H9 (cell line): Measurements from ENCODE around the gene C19orf85. TPM values are rescaled to one million over a fixed set of nuclear protein-coding genes. Genes with fewer than 3 reads are reported as not detected.

ENCODE experiments used
- DNase-seq: peaks from one replicate; pipeline ENCODE4 v3.0.0-alpha.2; 2017
- H2AFZ ChIP-seq: one replicate; pipeline ENCODE4 v1.6.1; 2013; ENCODE audit warnings: mild to moderate bottlenecking, low read length, control low read depth, moderate library complexity
- H2AK5ac ChIP-seq: 2 replicates; pipeline ENCODE4 v1.6.1; 2013; ENCODE audit warnings: low read length, control low read depth, mixed read lengths; ENCODE audit not compliant: insufficient read length
- H2BK120ac ChIP-seq: one replicate; pipeline ENCODE4 v1.6.1; 2013; ENCODE audit warnings: low read depth, mild to moderate bottlenecking, low read length, control low read depth, inconsistent platforms; ENCODE audit not compliant: poor library complexity, severe bottlenecking
- H2BK12ac ChIP-seq: 2 replicates; pipeline ENCODE4 v1.6.1; 2013; ENCODE audit warnings: low read length, control low read depth, mixed read lengths, low read depth; ENCODE audit not compliant: insufficient read length
- H2BK15ac ChIP-seq: 2 replicates; pipeline ENCODE4 v1.6.1; 2013; ENCODE audit warnings: low read depth, low read length, control low read depth
- H2BK20ac ChIP-seq: one replicate; pipeline ENCODE4 v1.6.1; 2013; ENCODE audit warnings: low read depth, mild to moderate bottlenecking, low read length, control low read depth, inconsistent platforms; ENCODE audit not compliant: poor library complexity, severe bottlenecking
- H2BK5ac ChIP-seq: 2 replicates; pipeline ENCODE4 v1.6.1; 2013; ENCODE audit warnings: low read length, control low read depth, mixed read lengths; ENCODE audit not compliant: insufficient read length
- H3K14ac ChIP-seq: 2 replicates; pipeline ENCODE4 v1.6.1; 2013; ENCODE audit warnings: low read length, control low read depth; ENCODE audit not compliant: insufficient read depth
- H3K18ac ChIP-seq: 2 replicates; pipeline ENCODE4 v1.6.1; 2013; ENCODE audit warnings: low read depth, mild to moderate bottlenecking, mixed read lengths, low read length, control low read depth; ENCODE audit not compliant: insufficient read length
- H3K23ac ChIP-seq: 2 replicates; pipeline ENCODE4 v1.6.1; 2013; ENCODE audit warnings: low read length, control low read depth, mixed read lengths, low read depth; ENCODE audit not compliant: insufficient read length
- H3K23me2 ChIP-seq: 2 replicates; pipeline ENCODE4 v1.6.1; 2013; ENCODE audit warnings: low read depth, mild to moderate bottlenecking, mixed read lengths, low read length, control low read depth; ENCODE audit not compliant: insufficient read length, poor library complexity, severe bottlenecking
- H3K27ac ChIP-seq: 2 replicates; pipeline ENCODE4 v1.5.1; 2013; ENCODE audit warnings: low read length, control low read depth, mixed read lengths, low read depth; ENCODE audit not compliant: insufficient read length
- H3K27me3 ChIP-seq: 2 replicates; pipeline ENCODE4 v1.6.1; 2013; ENCODE audit warnings: low read length, control low read depth, inconsistent platforms; ENCODE audit not compliant: insufficient read depth
- H3K4ac ChIP-seq: 2 replicates; pipeline ENCODE4 v1.6.1; 2013; ENCODE audit warnings: low read depth, mild to moderate bottlenecking, control low read depth, inconsistent platforms, low read length, moderate library complexity
- H3K4me1 ChIP-seq: 2 replicates; pipeline ENCODE4 v1.6.1; 2013; ENCODE audit warnings: low read length, control low read depth, inconsistent platforms; ENCODE audit not compliant: insufficient read depth
- H3K4me2 ChIP-seq: 2 replicates; pipeline ENCODE4 v1.6.1; 2013; ENCODE audit warnings: low read length, control low read depth, mixed read lengths; ENCODE audit not compliant: insufficient read length, insufficient read depth
- H3K56ac ChIP-seq: 2 replicates; pipeline ENCODE4 v1.6.1; 2013; ENCODE audit warnings: low read depth, mild to moderate bottlenecking, mixed read lengths, low read length, control low read depth; ENCODE audit not compliant: insufficient read length
- H3K79me1 ChIP-seq: 2 replicates; pipeline ENCODE4 v1.6.1; 2013; ENCODE audit warnings: low read depth, mild to moderate bottlenecking, moderate library complexity, low read length, control low read depth, inconsistent platforms; ENCODE audit not compliant: insufficient read depth, poor library complexity, severe bottlenecking
- H3K79me2 ChIP-seq: 2 replicates; pipeline ENCODE4 v1.6.1; 2013; ENCODE audit warnings: low read length, control low read depth, inconsistent platforms; ENCODE audit not compliant: insufficient read depth
- H3K9ac ChIP-seq: 2 replicates; pipeline ENCODE4 v1.6.1; 2013; ENCODE audit warnings: low read length, control low read depth, mixed read lengths; ENCODE audit not compliant: insufficient read length; ENCODE audit errors: extremely low read depth
- H3K9me3 ChIP-seq: one replicate; pipeline ENCODE4 v1.6.1; 2013; ENCODE audit warnings: low read depth, low read length, inconsistent platforms; ENCODE audit not compliant: control insufficient read depth
- H3T11ph ChIP-seq: one replicate; pipeline ENCODE4 v1.6.1; 2013; ENCODE audit warnings: mild to moderate bottlenecking, low read length, control low read depth, inconsistent platforms
- H4K20me1 ChIP-seq: one replicate; pipeline ENCODE4 v1.6.1; 2013; ENCODE audit not compliant: control insufficient read depth, insufficient read length, insufficient read depth
- H4K5ac ChIP-seq: 2 replicates; pipeline ENCODE4 v1.6.1; 2013; ENCODE audit warnings: low read depth, mild to moderate bottlenecking, mixed read lengths, low read length, control low read depth; ENCODE audit not compliant: insufficient read length
- H4K8ac ChIP-seq: replicated peaks from 2 replicates; pipeline ENCODE4 v1.6.1; 2013; ENCODE audit warnings: low read length, control low read depth, mixed read lengths, low read depth; ENCODE audit not compliant: insufficient read length
- H4K91ac ChIP-seq: 2 replicates; pipeline ENCODE4 v1.6.1; 2013; ENCODE audit warnings: low read depth, mild to moderate bottlenecking, moderate library complexity, mixed read lengths, low read length, control low read depth; ENCODE audit not compliant: insufficient read length
- H3K27ac Mint-ChIP-seq, 3 experiments: 2 replicates in 2 of 3; 3 replicates in 1 of 3; pipeline ENCODE4 v1.8.0; 2020 to 2021; ENCODE audit warnings: mixed read lengths in 3 of 3, mild to moderate bottlenecking in 1 of 3, moderate library complexity in 1 of 3
- H3K27me3 Mint-ChIP-seq: 2 replicates; pipeline ENCODE4 v1.8.0; 2021; ENCODE audit warnings: low read depth, mild to moderate bottlenecking, moderate library complexity, mixed read lengths
- H3K36me3 Mint-ChIP-seq, 3 experiments: 2 replicates in 2 of 3; 3 replicates in 1 of 3; pipeline ENCODE4 v1.8.0; 2020 to 2021; ENCODE audit warnings: low read depth in 3 of 3, mixed read lengths in 3 of 3; ENCODE audit not compliant: insufficient read depth in 1 of 3
- H3K4me1 Mint-ChIP-seq, 2 experiments: 2 replicates each; pipeline ENCODE4 v1.8.0; 2020; ENCODE audit warnings: mixed read lengths in 2 of 2
- H3K4me3 Mint-ChIP-seq, 2 experiments: 2 replicates in 1 of 2; 3 replicates in 1 of 2; pipeline ENCODE4 v1.8.0; 2020 to 2021; ENCODE audit warnings: mild to moderate bottlenecking in 2 of 2, mixed read lengths in 2 of 2, moderate library complexity in 1 of 2
- H3K9me3 Mint-ChIP-seq, 2 experiments: 2 replicates in 1 of 2; 3 replicates in 1 of 2; pipeline ENCODE4 v1.8.0; 2020; ENCODE audit warnings: mild to moderate bottlenecking in 2 of 2, mixed read lengths in 2 of 2, moderate library complexity in 1 of 2
- CTCF ChIP-seq: fragments of 200-600 bp; sonication (generic); conservative IDR thresholded peaks from 3 replicates; pipeline ENCODE4 v1.8.0; 2021; ENCODE audit warnings: antibody characterized with exemption, mild to moderate bottlenecking
- WGBS: extraction: QIAGEN DNeasy Blood & Tissue Kit; methylation state at CpG from one replicate; pipeline ENCODE4 v1.1.7; 2013; ENCODE audit warnings: missing lambda C conversion rate, low lambda C conversion rate, mixed read lengths; ENCODE audit not compliant: insufficient read length; ENCODE audit errors: extremely low coverage; 5-methylcytosine and 5-hydroxymethylcytosine counted together
- total RNA-seq: library from RNA; stranded (reverse); gene quantifications from 2 replicates; pipeline ENCODE4 v1.2.1, GENCODE V29; 2021

Gene C19orf85
- total RNA-seq, 1 experiment from 2014 or later = 1.2 TPM

GRCh38 chr19:55508120-55508519, 43.6 kb upstream of the C19orf85 start:
- Histone ChIP-seq H2BK5ac (no peak overlapping the region), H3K56ac (no peak overlapping the region), H3K18ac (no peak overlapping the region), H3K9ac (no peak overlapping the region), H3K9me3 (no peaks in the 10 kb centered on the region), H3K23ac (no peak overlapping the region), H4K8ac (no peak overlapping the region), H4K91ac (no peak overlapping the region), H3K14ac (no peak overlapping the region), H2BK20ac (no peak overlapping the region), H3K23me2 (no peaks in the 10 kb centered on the region), H2BK12ac (no peak overlapping the region), H3K27ac (no peak overlapping the region), H4K20me1 (no peaks in the 10 kb centered on the region), H3K79me2 (no peaks in the 10 kb centered on the region), H2BK120ac (no peak overlapping the region), H4K5ac (no peak overlapping the region), H3K4ac (no peak overlapping the region), H3K4me2 (no peak overlapping the region), H2BK15ac (no peak overlapping the region), H3T11ph (no peak overlapping the region), H3K79me1 (no peaks in the 10 kb centered on the region), H2AFZ (no peak overlapping the region), H3K4me1 (no peaks in the 10 kb centered on the region), H2AK5ac (no peak overlapping the region), H3K27me3 (peaks cover 3% of the 10 kb centered on the region)
- WGBS = no CpG with 5 or more reads among the region's 10 CpGs
- peaks cover 6 to 9% of the 10 kb centered on the region in 2 experiments for H3K9me3 Mint-ChIP-seq
- H3K27ac Mint-ChIP-seq = no peak overlapping the region
- no peak overlapping the region for H3K4me3 Mint-ChIP-seq
- no peak for TF ChIP-seq CTCF
- H3K36me3 Mint-ChIP-seq = peaks cover 3 to 6% (median 5%) of the 10 kb centered on the region in 3 experiments
- H3K4me1 Mint-ChIP-seq = peaks cover 2% of the 10 kb centered on the region in 2 experiments; a peak in 1 of 4 replicates
- peaks cover 56% of the 10 kb centered on the region for H3K27me3 Mint-ChIP-seq
- DNase-seq = no peak
